ENCODE measurements around the gene CHMP4A. TPM values are rescaled to one million over a fixed set of nuclear protein-coding genes. Genes with fewer than 3 reads are reported as not detected.
"Not testable (repeated sequence)": the region's sequence is repeated elsewhere in the genome, so short reads cannot be mapped to it uniquely, and the experiment has no call there.

Gene CHMP4A
- total RNA-seq, 1 donor from 2014 or later: 27.7 TPM

DNA sequence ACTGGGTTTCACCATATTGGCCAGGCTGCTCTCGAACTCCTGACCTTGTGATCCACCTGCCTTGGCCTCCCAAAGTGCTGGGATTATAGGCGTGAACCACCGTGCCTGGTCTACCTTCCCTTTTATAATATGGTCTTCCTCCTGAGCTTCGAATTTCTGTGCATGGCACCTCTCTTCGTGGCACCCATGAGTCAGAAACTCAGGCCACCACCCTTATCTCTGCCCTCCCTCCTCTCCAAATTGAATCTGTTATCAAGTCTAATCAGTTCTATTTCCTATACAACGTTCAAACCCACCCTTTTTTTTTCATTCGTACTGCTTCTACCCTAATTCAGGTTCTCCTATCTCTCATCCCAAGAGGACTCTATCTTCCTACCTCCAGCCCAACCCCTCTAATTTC is 34.1 kb upstream of the CHMP4A start:
- no peak for DNase-seq (ENCODE audit: low read depth, low spot score)

DNA sequence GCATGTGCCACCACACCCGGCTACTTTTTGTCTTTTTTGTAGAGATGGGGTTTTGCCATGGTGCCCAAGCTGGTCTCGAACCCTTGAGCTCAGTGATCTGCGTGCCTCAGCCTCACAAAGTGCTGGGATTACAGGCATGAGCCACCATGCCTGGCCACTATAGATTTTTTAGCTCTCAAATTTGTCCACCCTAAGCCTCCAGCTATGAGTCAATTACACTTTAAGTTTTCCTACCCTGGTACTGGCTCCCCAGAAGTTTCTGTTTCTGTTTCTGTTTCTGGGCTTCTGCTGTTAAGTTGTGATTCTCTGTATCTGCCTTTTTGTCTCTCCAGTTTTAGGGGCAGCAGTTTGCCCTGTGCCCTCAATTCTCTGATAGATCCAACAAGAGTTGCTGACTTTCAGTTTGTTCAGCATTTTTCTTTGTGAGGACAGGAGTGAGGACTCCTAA is 33.5 kb upstream of the CHMP4A start:
- DNase-seq (ENCODE audit: low read depth, low spot score): no peak

DNA sequence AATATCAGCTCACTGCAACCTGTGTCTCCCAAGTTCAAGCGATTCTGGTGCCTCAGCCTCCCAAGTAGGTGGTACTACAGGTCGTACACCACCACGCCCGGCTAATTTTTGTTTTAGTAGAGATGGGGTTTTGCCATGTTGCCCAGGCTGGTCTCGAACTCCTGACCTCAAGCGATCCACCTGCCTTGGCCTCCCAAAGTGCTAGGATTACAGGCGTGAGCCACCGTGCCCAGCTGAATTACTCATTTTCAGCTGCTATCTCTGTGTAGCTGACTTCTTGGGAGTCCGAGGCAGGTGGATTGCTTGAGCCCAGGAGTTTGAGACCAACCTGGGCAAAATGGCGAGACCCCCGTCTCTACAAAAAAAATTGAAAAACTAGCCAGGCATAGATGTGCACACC is 32.1 kb upstream of the CHMP4A start:
- not testable (repeated sequence) for DNase-seq (ENCODE audit: low read depth, low spot score)

GRCh38 chr14:24243336-24243836 is 30.1 kb upstream of the CHMP4A start:
- DNase-seq (ENCODE audit: low read depth, low spot score): no peak

GRCh38 chr14:24241829-24242443 is 28.6 kb upstream of the CHMP4A start:
- DNase-seq (ENCODE audit: low read depth, low spot score): peak; percentile 74

- DNase-seq (ENCODE audit: low read depth, low spot score): no peak
Measured at GRCh38 chr14:24240110-24240918, 27.0 kb upstream of the CHMP4A start.

- no peak for DNase-seq (ENCODE audit: low read depth, low spot score)
Measured at GRCh38 chr14:24238527-24239037, 25.3 kb upstream of the CHMP4A start.

DNA sequence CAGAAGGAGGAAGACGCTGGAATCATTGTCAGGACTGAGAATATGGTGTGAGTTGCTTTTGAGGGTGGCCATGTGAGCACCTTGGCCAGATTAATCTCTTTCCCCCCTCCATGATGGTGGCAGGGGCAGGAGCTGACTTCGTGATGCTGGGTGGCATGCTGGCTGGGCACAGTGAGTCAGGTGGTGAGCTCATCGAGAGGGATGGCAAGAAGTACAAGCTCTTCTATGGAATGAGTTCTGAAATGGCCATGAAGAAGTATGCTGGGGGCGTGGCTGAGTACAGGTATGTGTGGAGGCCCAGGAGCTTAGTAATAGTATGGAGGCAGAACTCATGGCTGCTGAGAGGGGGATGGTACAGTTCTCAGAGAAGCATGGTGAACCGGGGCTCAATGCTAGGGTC is 24.8 kb upstream of the CHMP4A start:
- DNase-seq (ENCODE audit: low read depth, low spot score): no peak

DNA sequence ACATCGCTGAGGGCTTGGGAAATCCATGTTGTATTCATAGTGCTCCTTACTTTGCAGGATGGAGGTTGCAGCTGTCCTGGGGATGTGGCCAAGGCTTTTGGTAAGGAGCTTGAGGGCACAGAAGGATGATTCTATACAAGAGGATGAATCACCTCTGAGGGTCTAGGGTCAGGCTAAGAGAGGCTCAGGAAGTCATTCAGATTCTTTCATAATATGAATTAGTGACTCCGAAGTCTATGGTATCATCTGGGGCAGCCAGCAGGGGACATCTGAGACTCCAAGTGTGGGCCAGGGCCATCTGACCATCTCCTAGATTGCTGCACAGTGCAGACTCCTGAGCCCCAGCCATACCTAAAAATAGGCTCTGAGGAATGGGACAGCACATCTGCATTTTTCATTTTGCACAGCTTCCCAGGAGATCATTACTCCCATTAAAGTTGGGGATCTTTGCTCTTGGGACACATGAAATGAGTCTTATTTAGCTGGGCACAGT is 24.2 kb upstream of the CHMP4A start:
- no peak for DNase-seq (ENCODE audit: low read depth, low spot score)

DNA sequence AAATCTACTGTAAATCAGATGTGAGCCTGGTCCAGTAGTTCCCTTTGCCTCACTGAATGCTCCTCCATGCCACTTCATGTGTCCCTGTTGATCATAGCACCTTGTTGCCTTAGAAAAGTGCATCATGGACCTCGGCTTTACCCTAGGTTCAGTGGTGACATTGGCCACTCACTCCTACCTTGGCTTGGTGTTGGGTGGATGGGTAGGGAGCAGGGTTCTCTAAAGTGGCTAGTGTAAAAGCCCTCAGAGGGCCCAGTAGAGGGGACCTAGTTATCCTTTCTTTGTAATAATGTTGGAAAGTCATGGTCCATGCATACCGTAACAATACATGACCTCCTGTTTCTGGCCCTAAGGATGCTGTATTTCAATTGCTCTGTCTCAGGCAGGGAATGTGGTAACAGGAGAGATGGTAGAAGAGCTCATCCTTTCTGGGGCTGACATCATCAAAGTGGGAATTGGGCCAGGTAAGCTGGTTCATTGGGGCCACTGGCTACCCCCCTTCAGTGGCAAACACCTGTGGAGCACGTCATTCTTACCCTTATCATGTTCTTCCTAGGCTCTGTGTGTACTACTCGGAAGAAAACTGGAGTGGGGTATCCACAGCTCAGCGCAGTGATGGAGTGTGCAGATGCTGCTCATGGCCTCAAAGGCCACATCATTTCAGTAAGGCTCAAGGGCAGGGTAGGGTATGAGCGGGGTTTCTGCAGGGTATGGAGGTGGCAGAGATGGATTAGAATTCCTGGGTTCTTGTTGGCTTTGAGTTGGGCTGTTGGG is 23.6 kb upstream of the CHMP4A start:
- no peak for DNase-seq (ENCODE audit: low read depth, low spot score)

- no peak for DNase-seq (ENCODE audit: low read depth, low spot score)
Measured at GRCh38 chr14:24235804-24236688, 22.8 kb upstream of the CHMP4A start.

- no peak for DNase-seq (ENCODE audit: low read depth, low spot score)
Measured at GRCh38 chr14:24234095-24235005, 21.1 kb upstream of the CHMP4A start.

DNA sequence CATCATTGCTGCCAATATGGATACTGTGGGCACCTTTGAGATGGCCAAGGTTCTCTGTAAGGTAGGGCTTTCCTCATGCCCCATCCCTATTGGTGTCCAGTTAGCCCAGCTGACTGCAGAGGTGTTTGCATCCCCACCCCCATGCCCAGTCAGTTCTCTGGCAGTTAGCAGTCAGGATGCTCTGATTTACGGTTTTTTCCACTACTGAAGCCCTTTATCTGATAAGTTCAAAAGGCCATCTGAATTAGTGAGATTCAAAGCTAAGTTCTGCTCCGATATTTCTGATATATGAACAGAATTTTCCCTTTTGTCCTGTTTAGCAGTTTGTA is 20.2 kb upstream of the CHMP4A start:
- no peak for DNase-seq (ENCODE audit: low read depth, low spot score)

- no peak for DNase-seq (ENCODE audit: low read depth, low spot score)
Measured at GRCh38 chr14:24232645-24233537, 19.6 kb upstream of the CHMP4A start, which contains the start of gene GMPR2. TSS of gene GMPR2 (plus strand) at chr14:24232929. CDS start at chr14:24233254, 325 bp downstream.

DNA sequence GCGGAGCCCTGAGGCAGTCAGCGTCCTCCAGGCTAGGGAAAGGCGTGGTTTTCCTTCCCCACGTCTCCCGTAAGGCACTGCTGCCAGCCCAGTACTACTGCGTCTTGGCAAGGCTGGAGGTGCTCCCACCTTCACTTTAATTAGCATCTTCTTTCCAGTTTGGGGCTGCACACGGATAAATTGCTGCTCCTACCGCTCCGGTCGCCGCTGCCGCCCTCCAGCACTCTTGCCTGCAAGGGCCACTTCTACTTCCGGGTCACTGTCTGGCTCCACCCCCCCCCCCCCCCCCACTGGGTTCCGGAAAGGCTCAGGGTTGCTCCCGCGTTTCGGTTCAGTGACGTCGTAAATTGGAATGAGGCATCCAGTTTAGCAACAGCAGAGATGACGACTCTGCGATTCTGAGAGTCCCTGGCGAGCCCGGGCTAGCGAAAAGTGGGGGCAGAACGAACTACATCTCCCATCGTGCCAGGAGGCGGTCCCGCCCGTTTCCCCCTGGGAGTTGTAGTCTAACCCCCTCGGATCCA is 18.9 kb upstream of the CHMP4A start, which contains the start of gene NEDD8:
Gene NEDD8 (minus strand): TSS at position 247 of the 524 bp plus-strand sequence. CDS start 100 bp downstream, at position 147.
- DNase-seq (ENCODE audit: low read depth, low spot score): peak; percentile 86

GRCh38 chr14:24231263-24232120 is 18.2 kb upstream of the CHMP4A start:
- no peak for DNase-seq (ENCODE audit: low read depth, low spot score)

- no peak for DNase-seq (ENCODE audit: low read depth, low spot score)
Measured at GRCh38 chr14:24228902-24229301, 15.6 kb upstream of the CHMP4A start.

All from pulmonary artery endothelial cell (primary cell).